HepG2 (cell line): ENCODE results near the gene HAND1. TPM values are rescaled to one million over a fixed set of nuclear protein-coding genes. Genes with fewer than 3 reads are reported as not detected.

Source experiments
- ATAC-seq: fragments of 200-7000 bp; cut with Tn5 transposase; 3 replicates; pipeline ENCODE4 v1.9.1; 2020; ENCODE audit warnings: mild to moderate bottlenecking, moderate library complexity
- BruUV-seq: library from RNA; stranded (reverse); fragments of 400-500 nt; replicated peaks from 2 replicates; lab custom pipeline; 2021; lab: Mats Ljungman, UMichigan
- CTCF ChIA-PET: fragments of 300-600 bp; formaldehyde crosslinking; extraction: SDS; loops from one replicate; lab custom pipeline; 2021; ENCODE audit warnings: low total read pairs, inconsistent platforms, low intra/inter-chr PET ratio; lab: Yijun Ruan, JAX
- POLR2A ChIA-PET: fragments of 350-600 bp; sonication (Branson Sonifier 250); formaldehyde crosslinking; loops from one replicate; lab custom pipeline; 2020; ENCODE audit warnings: antibody characterized with exemption, inconsistent platforms; lab: Yijun Ruan, JAX
- DNase-seq: peaks from one replicate; pipeline ENCODE4 v3.0.0-alpha.2; 2015; ENCODE audit warnings: low spot score
- FAIRE-seq: peaks from 3 replicates; lab custom pipeline; 2011; peaks lifted over from hg19 to GRCh38; lab: Jason Lieb, UNC
- H2AFZ ChIP-seq: one replicate; pipeline ENCODE4 v1.6.1; 2011; ENCODE audit warnings: low read length, inconsistent platforms
- H3K27ac ChIP-seq: fragments of 300-600 bp; 3 replicates; pipeline ENCODE4 v1.8.0; 2011; ENCODE audit warnings: mixed run types, mild to moderate bottlenecking, mixed read lengths, low read length, inconsistent platforms; ENCODE audit not compliant: insufficient read depth; ENCODE audit errors: extremely low read length
- H3K27me3 ChIP-seq, 2 experiments: fragments of 200-600 bp in 1 of 2; 2 replicates in 1 of 2; 3 replicates in 1 of 2; pipeline versions ENCODE4 v1.6.0 to v1.8.0; 2011; ENCODE audit warnings: low read length in 2 of 2, mild to moderate bottlenecking in 2 of 2, moderate library complexity in 2 of 2, inconsistent platforms in 1 of 2; ENCODE audit not compliant: insufficient read depth in 2 of 2, control insufficient read depth in 1 of 2
- H3K36me3 ChIP-seq, 2 experiments: fragments of 200-600 bp in 1 of 2; replicated peaks in 1 of 2; 2 replicates in 1 of 2; 3 replicates in 1 of 2; pipeline versions ENCODE4 v1.5.1 to v1.8.0; 2011; ENCODE audit warnings: low read length in 2 of 2, inconsistent platforms in 1 of 2; ENCODE audit not compliant: insufficient read depth in 2 of 2, control insufficient read depth in 1 of 2
- H3K4me1 ChIP-seq: 2 replicates; pipeline ENCODE4 v1.5.1; 2012; ENCODE audit warnings: low read length, inconsistent platforms; ENCODE audit not compliant: insufficient read depth
- H3K4me2 ChIP-seq: 2 replicates; pipeline ENCODE4 v1.6.0; 2011; ENCODE audit warnings: low read depth, low read length, inconsistent platforms
- H3K4me3 ChIP-seq, 3 experiments: fragments of 200-600 bp in 1 of 3; sonication (generic), shearing (Covaris generic) in 1 of 3; replicated peaks in 1 of 3; 2 replicates each; pipeline ENCODE4 v1.5.1; 2011 to 2016; ENCODE audit warnings: low read length in 3 of 3, inconsistent platforms in 2 of 3, low read depth in 2 of 3, mild to moderate bottlenecking in 2 of 3, control low read depth in 1 of 3, mixed read lengths in 1 of 3; ENCODE audit not compliant: insufficient read depth in 1 of 3
- H3K79me2 ChIP-seq: one replicate; pipeline ENCODE4 v1.6.1; 2011; ENCODE audit warnings: low read length, inconsistent platforms; ENCODE audit not compliant: insufficient read depth
- H3K9ac ChIP-seq: 2 replicates; pipeline ENCODE4 v1.6.0; 2011; ENCODE audit warnings: mild to moderate bottlenecking, low read depth, low read length, inconsistent platforms; ENCODE audit not compliant: insufficient read depth
- H3K9me3 ChIP-seq: 2 replicates; pipeline ENCODE4 v1.5.1; 2012; ENCODE audit warnings: mild to moderate bottlenecking, low read length
- H4K20me1 ChIP-seq: 2 replicates; pipeline ENCODE4 v1.6.0; 2011; ENCODE audit warnings: inconsistent platforms, mild to moderate bottlenecking, low read length, moderate library complexity; ENCODE audit not compliant: insufficient read depth
- HES4 ChIP-seq: sonication (generic); formaldehyde crosslinking; IDR thresholded peaks from 2 replicates; pipeline ENCODE4 v1.9.0; 2021; ENCODE audit warnings: mild to moderate bottlenecking, missing genetic modification reagents, borderline replicate concordance
- HOXA3 ChIP-seq: sonication (generic); formaldehyde crosslinking; IDR thresholded peaks from 2 replicates; pipeline ENCODE4 v1.5.0; 2020; ENCODE audit warnings: missing genetic modification reagents
- HOXD1 ChIP-seq: sonication (generic); formaldehyde crosslinking; IDR thresholded peaks from 2 replicates; pipeline ENCODE4 v1.5.0; 2020; ENCODE audit warnings: missing genetic modification reagents
- MTF1 ChIP-seq: sonication (generic); formaldehyde crosslinking; IDR thresholded peaks from 2 replicates; pipeline ENCODE4 v1.5.0; 2020; ENCODE audit warnings: missing genetic modification reagents
- NFE2L2 ChIP-seq: fragments of 150-350 bp; IDR thresholded peaks from 2 replicates; pipeline ENCODE4 v1.6.1; 2014; ENCODE audit warnings: low read length
- NR2F1 ChIP-seq, 2 experiments: fragments of 450-650 bp in 1 of 2; formaldehyde crosslinking in 1 of 2; IDR thresholded peaks; 2 replicates each; pipeline versions ENCODE4 v1.5.0 to v1.6.1; 2016 to 2020; ENCODE audit warnings: mild to moderate bottlenecking in 1 of 2, missing compliant biosample characterization in 1 of 2, missing genetic modification reagents in 1 of 2, moderate library complexity in 1 of 2
- POLR2AphosphoS5 ChIP-seq: IDR thresholded peaks from 2 replicates; pipeline ENCODE4 v1.6.1; 2012; ENCODE audit warnings: low read depth, low read length
- PRDM4 ChIP-seq: sonication (generic); formaldehyde crosslinking; IDR thresholded peaks from 2 replicates; pipeline ENCODE4 v1.9.0; 2021; ENCODE audit warnings: missing genetic modification reagents, borderline replicate concordance
- RNF2 ChIP-seq: fragments of 450-650 bp; conservative IDR thresholded peaks from 2 replicates; pipeline ENCODE4 v1.6.1; 2016; ENCODE audit warnings: low read depth
- SATB2 ChIP-seq: sonication (generic); formaldehyde crosslinking; IDR thresholded peaks from 2 replicates; pipeline ENCODE4 v1.5.0; 2020; ENCODE audit warnings: missing genetic modification reagents
- TBL1XR1 ChIP-seq: fragments of 150-350 bp; IDR thresholded peaks from 2 replicates; pipeline ENCODE4 v1.6.1; 2014; ENCODE audit warnings: borderline replicate concordance, low read length; ENCODE audit not compliant: partially characterized antibody
- THRA ChIP-seq: sonication (generic); formaldehyde crosslinking; IDR thresholded peaks from 2 replicates; pipeline ENCODE4 v1.4.0; 2020; ENCODE audit warnings: missing genetic modification reagents, borderline replicate concordance
- ZBTB2 ChIP-seq: sonication (generic); formaldehyde crosslinking; IDR thresholded peaks from 2 replicates; pipeline ENCODE4 v1.8.0; 2022; ENCODE audit warnings: low read depth, missing genetic modification reagents
- ZBTB38 ChIP-seq: sonication (generic); formaldehyde crosslinking; IDR thresholded peaks from 2 replicates; pipeline ENCODE4 v1.5.1; 2020; ENCODE audit warnings: mild to moderate bottlenecking, missing genetic modification reagents
- ZFP62 ChIP-seq: sonication (generic); formaldehyde crosslinking; IDR thresholded peaks from 2 replicates; pipeline ENCODE4 v1.4.0; 2020; ENCODE audit warnings: missing genetic modification reagents
- ZNF138 ChIP-seq: sonication (generic); formaldehyde crosslinking; IDR thresholded peaks from 2 replicates; pipeline ENCODE4 v1.5.0; 2020; ENCODE audit warnings: mild to moderate bottlenecking, low read depth, missing genetic modification reagents
- ZNF256 ChIP-seq: sonication (generic); formaldehyde crosslinking; conservative IDR thresholded peaks from 2 replicates; pipeline ENCODE4 v1.4.0; 2020; ENCODE audit warnings: missing genetic modification reagents
- ZNF597 ChIP-seq: sonication (generic); formaldehyde crosslinking; IDR thresholded peaks from 2 replicates; pipeline ENCODE4 v1.5.0; 2020; ENCODE audit warnings: missing genetic modification reagents
- ZNF703 ChIP-seq: sonication (generic); formaldehyde crosslinking; IDR thresholded peaks from 2 replicates; pipeline ENCODE4 v1.5.1; 2020; ENCODE audit warnings: missing genetic modification reagents, mild to moderate bottlenecking, moderate library complexity, borderline replicate concordance
- WGBS: methylation state at CpG from one replicate; pipeline ENCODE4 v1.1.6; 2017; ENCODE audit warnings: low lambda C conversion rate; 5-methylcytosine and 5-hydroxymethylcytosine counted together
- in situ Hi-C: cut with HindIII; loops from 2 replicates; pipeline ENCODE4 v1.10.0; 2017; ENCODE audit warnings: low pct_unique_long_range_greater_than_20kb; ENCODE audit not compliant: extremely low pct_ligation_motif_present
- intact Hi-C: fragments of 100-400 bp; cut with micrococcal nuclease; formaldehyde crosslinking; loops from one replicate; pipeline ENCODE4 v1.10.0; 2022; ENCODE audit not compliant: unreplicated experiment
- polyA plus RNA-seq, 8 experiments: library from polyadenylated mRNA; depleted of rRNA in 3 of 8; stranded (reverse) in 7 of 8; unstranded in 1 of 8; fragments of >200 nt; fragmentation: Illumina TruSeq in 4 of 8; extraction: Trizol in 4 of 8; gene quantifications; 2 replicates each; pipeline versions ENCODE4 v1.2.1 to v1.2.3, GENCODE V29; 2011 to 2016; ENCODE audit warnings: low read depth in 4 of 8, missing spikeins in 1 of 8, mixed read lengths in 1 of 8; ENCODE audit not compliant: insufficient read depth in 1 of 8
- total RNA-seq, 5 experiments: library from RNA; depleted of rRNA; stranded (reverse); fragments of >200 nt; fragmentation: Illumina TruSeq; extraction: Trizol; gene quantifications; 2 replicates each; pipeline ENCODE4 v1.2.3, GENCODE V29; 2016; ENCODE audit warnings: low read depth in 1 of 5

Gene HAND1
- total and polyA plus RNA-seq, 2 of the 13 experiments (the other 11 are each of a cell fraction or from before 2014, with no cell fraction given), result not detected

- TF ChIP-seq ZBTB2 (CRISPR knock-in tag) (no peak), NR2F1 (CRISPR knock-in tag; IDR thresholded peaks at IDR 0.05) (no peak), ZBTB38 (CRISPR knock-in tag) (no peak), RNF2 (no peak), HOXD1 (CRISPR knock-in tag) (no peak)
Measured at GRCh38 chr5:154487541-154487940, 9.5 kb upstream of the HAND1 start (continued).

DNA sequence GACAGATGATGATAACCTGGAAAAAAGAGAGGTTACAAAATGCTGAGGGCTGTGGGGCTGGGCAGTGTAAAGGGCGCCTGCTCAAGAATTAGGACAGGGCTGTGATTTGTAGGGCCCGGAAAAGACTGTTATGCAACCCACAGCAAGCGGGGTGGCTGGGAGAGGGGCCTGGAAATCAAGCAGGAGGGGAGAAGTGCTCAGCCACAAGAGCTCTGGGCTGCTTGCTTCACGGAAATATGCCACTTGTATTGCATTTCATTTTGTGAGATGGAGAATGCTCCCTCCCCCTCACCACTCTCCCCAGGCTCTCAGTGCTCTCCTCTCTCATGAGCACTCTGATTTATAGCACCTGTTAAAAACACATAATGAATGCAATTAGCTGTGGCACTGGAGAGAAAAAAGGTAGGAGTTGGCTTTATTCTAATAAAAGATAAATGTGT, 8.4 kb upstream of the HAND1 start:
- Histone ChIP-seq H3K4me3 (no peak overlapping the region), H3K27me3 (peaks cover 11 to 67% of the 10 kb centered on the region in 2 experiments), H3K4me2 (no peak overlapping the region), H3K9me3 (no peaks in the 10 kb centered on the region), H3K9ac (no peak overlapping the region), H3K36me3 (no peaks in the 10 kb centered on the region), H3K79me2 (no peaks in the 10 kb centered on the region), H2AFZ (no peak overlapping the region), H4K20me1 (no peaks in the 10 kb centered on the region), H3K27ac (no peak overlapping the region), H3K4me1 (no peaks in the 10 kb centered on the region)
- ATAC-seq (no peak), FAIRE-seq (no peak), DNase-seq (no peak)
- no TSS peak for BruUV-seq
- intact Hi-C loops (no loop called here), in situ Hi-C loops (no loop called here)
- ChIA-PET POLR2A (no interaction called here), CTCF (no interaction called here)
- 0% methylated on average over 4 of the region's 4 CpGs for WGBS
- TF ChIP-seq MTF1 (no peak), TBL1XR1 (no peak), ZNF703 (CRISPR knock-in tag) (no peak), SATB2 (no peak), NFE2L2 (no peak), ZNF597 (CRISPR knock-in tag) (no peak), ZFP62 (CRISPR knock-in tag) (no peak), THRA (no peak), ZNF138 (CRISPR knock-in tag) (no peak), PRDM4 (no peak), HES4 (CRISPR knock-in tag) (no peak), HOXA3 (no peak), POLR2AphosphoS5 (no peak), ZNF256 (no peak)
